SK-N-SH treated with all-trans-retinoic acid at 6 μM for 48 hours (cell line): ENCODE measurements around the gene SEMA5A.

ENCODE experiments used
- ARNTL ChIP-seq: fragments of 450-650 bp; formaldehyde crosslinking; IDR thresholded peaks from 2 replicates; pipeline ENCODE4 v1.5.0; 2020; ENCODE audit warnings: low read depth, mild to moderate bottlenecking, moderate library complexity, borderline replicate concordance
- CSDC2 ChIP-seq: fragments of 250-450 bp; sonication (Bioruptor Pico); IDR thresholded peaks from 2 replicates; pipeline ENCODE4 v1.5.0; 2020; ENCODE audit warnings: mild to moderate bottlenecking, moderate library complexity
- ESRRG ChIP-seq: fragments of 250-450 bp; sonication (Bioruptor Pico); IDR thresholded peaks from 2 replicates; pipeline ENCODE4 v1.6.1; 2021; ENCODE audit warnings: mild to moderate bottlenecking
- GLIS3 ChIP-seq: fragments of 250-450 bp; sonication (Bioruptor Pico); IDR thresholded peaks from 2 replicates; pipeline ENCODE4 v1.5.0; 2020; ENCODE audit warnings: mild to moderate bottlenecking, moderate library complexity
- ISL1 ChIP-seq: fragments of 250-450 bp; sonication (Bioruptor Pico); IDR thresholded peaks from 2 replicates; pipeline ENCODE4 v2.1.2; 2022; ENCODE audit warnings: mild to moderate bottlenecking, moderate library complexity
- OSR1 ChIP-seq: fragments of 250-450 bp; sonication (Bioruptor Pico); IDR thresholded peaks from 2 replicates; pipeline ENCODE4 v1.8.0; 2022; ENCODE audit warnings: moderate library complexity, mild to moderate bottlenecking, inconsistent platforms
- ZFP3 ChIP-seq: fragments of 250-450 bp; sonication (Bioruptor Pico); IDR thresholded peaks from 2 replicates; pipeline ENCODE4 v1.5.0; 2020; ENCODE audit warnings: mild to moderate bottlenecking, moderate library complexity
- ZNF70 ChIP-seq: fragments of 450-650 bp; formaldehyde crosslinking; IDR thresholded peaks from 2 replicates; pipeline ENCODE4 v1.5.0; 2020; ENCODE audit warnings: mild to moderate bottlenecking, moderate library complexity
- ZNF8 ChIP-seq: fragments of 450-650 bp; formaldehyde crosslinking; IDR thresholded peaks from 2 replicates; pipeline ENCODE4 v1.5.0; 2020; ENCODE audit warnings: mild to moderate bottlenecking, moderate library complexity
- TF ChIP-seq, protein P1 (sequence below): fragments of 250-450 bp; sonication (Bioruptor Pico); IDR thresholded peaks from 2 replicates; pipeline ENCODE4 v1.5.1; 2020; ENCODE audit warnings: low read depth, mild to moderate bottlenecking, moderate library complexity
- TF ChIP-seq, protein P2 (sequence below): fragments of 250-450 bp; sonication (Bioruptor Pico); IDR thresholded peaks from 2 replicates; pipeline ENCODE4 v1.8.0; 2021; ENCODE audit warnings: low read depth, mild to moderate bottlenecking, moderate library complexity, borderline replicate concordance
- TF ChIP-seq, protein P3 (sequence below): fragments of 250-450 bp; sonication (Bioruptor Pico); IDR thresholded peaks from 2 replicates; pipeline ENCODE4 v1.5.1; 2021; ENCODE audit warnings: mild to moderate bottlenecking, moderate library complexity
- TF ChIP-seq, protein P4 (sequence below): fragments of 250-450 bp; sonication (Bioruptor Pico); IDR thresholded peaks from 2 replicates; pipeline ENCODE4 v1.8.0; 2020; ENCODE audit warnings: mild to moderate bottlenecking, moderate library complexity, borderline replicate concordance

DNA sequence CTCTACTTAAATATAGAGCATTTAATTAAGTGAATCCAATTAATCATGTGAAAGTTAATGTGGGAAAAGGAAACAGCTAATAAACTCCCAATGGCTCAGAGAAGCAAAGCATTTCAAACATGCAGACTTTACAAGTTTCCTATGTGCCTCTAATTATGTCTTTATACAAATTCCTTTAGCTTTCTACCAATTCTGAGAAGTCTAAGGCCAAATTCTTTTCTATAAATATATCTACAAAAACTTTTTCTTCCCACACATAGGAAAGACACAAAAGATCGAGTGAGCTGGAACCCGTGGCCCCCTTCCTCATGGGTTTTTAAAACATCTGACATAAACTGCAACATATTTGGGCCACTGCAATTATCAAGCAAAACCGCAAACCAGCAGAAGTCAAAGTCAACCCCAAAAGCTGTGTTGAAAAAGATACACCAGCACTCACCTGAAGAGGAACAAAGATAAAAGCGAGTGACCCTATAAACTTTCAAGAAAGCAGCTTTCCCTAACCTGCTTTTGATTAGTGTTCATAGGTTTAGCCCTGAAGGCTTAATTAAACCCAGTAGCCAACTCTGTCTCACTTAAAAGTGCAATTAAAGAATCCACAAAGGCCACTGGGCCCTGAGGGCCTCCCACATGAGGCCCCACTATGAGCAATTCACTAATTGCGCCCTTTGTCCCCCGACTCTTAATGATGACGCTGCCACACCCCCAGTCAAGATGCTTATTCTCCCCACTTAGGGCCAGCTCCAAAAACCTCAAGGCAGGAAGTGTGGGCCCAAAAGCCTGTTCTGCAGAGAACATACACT lies 12.1 kb downstream of the SEMA5A start:
- TF ChIP-seq OSR1 (CRISPR knock-in tag) (no peak), GLIS3 (CRISPR knock-in tag) (no peak), ISL1 (no peak), ZFP3 (CRISPR knock-in tag) (no peak), ARNTL (CRISPR knock-in tag) (no peak), ESRRG (CRISPR knock-in tag) (no peak), ZNF8 (CRISPR knock-in tag) (no peak), ZNF70 (CRISPR knock-in tag) (no peak), CSDC2 (CRISPR knock-in tag) (no peak)
- TF ChIP-seq, protein P1, sequence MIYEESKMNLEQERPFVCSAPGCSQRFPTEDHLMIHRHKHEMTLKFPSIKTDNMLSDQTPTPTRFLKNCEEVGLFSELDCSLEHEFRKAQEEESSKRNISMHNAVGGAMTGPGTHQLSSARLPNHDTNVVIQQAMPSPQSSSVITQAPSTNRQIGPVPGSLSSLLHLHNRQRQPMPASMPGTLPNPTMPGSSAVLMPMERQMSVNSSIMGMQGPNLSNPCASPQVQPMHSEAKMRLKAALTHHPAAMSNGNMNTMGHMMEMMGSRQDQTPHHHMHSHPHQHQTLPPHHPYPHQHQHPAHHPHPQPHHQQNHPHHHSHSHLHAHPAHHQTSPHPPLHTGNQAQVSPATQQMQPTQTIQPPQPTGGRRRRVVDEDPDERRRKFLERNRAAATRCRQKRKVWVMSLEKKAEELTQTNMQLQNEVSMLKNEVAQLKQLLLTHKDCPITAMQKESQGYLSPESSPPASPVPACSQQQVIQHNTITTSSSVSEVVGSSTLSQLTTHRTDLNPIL (CRISPR knock-in tag), result no peak
- TF ChIP-seq, protein P2, sequence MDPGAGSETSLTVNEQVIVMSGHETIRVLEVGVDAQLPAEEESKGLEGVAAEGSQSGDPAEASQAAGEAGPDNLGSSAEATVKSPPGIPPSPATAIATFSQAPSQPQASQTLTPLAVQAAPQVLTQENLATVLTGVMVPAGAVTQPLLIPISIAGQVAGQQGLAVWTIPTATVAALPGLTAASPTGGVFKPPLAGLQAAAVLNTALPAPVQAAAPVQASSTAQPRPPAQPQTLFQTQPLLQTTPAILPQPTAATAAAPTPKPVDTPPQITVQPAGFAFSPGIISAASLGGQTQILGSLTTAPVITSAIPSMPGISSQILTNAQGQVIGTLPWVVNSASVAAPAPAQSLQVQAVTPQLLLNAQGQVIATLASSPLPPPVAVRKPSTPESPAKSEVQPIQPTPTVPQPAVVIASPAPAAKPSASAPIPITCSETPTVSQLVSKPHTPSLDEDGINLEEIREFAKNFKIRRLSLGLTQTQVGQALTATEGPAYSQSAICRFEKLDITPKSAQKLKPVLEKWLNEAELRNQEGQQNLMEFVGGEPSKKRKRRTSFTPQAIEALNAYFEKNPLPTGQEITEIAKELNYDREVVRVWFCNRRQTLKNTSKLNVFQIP (CRISPR knock-in tag), result no peak
- TF ChIP-seq, protein P3, sequence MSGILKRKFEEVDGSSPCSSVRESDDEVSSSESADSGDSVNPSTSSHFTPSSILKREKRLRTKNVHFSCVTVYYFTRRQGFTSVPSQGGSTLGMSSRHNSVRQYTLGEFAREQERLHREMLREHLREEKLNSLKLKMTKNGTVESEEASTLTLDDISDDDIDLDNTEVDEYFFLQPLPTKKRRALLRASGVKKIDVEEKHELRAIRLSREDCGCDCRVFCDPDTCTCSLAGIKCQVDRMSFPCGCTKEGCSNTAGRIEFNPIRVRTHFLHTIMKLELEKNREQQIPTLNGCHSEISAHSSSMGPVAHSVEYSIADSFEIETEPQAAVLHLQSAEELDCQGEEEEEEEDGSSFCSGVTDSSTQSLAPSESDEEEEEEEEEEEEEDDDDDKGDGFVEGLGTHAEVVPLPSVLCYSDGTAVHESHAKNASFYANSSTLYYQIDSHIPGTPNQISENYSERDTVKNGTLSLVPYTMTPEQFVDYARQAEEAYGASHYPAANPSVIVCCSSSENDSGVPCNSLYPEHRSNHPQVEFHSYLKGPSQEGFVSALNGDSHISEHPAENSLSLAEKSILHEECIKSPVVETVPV, result no peak
- TF ChIP-seq, protein P4, sequence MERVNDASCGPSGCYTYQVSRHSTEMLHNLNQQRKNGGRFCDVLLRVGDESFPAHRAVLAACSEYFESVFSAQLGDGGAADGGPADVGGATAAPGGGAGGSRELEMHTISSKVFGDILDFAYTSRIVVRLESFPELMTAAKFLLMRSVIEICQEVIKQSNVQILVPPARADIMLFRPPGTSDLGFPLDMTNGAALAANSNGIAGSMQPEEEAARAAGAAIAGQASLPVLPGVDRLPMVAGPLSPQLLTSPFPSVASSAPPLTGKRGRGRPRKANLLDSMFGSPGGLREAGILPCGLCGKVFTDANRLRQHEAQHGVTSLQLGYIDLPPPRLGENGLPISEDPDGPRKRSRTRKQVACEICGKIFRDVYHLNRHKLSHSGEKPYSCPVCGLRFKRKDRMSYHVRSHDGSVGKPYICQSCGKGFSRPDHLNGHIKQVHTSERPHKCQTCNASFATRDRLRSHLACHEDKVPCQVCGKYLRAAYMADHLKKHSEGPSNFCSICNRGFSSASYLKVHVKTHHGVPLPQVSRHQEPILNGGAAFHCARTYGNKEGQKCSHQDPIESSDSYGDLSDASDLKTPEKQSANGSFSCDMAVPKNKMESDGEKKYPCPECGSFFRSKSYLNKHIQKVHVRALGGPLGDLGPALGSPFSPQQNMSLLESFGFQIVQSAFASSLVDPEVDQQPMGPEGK (CRISPR knock-in tag), result no peak
